Hematopoietic multipotent progenitor cell (in vitro differentiated cells): Measurements from ENCODE around the gene LRRN3. TPM values are rescaled to one million over a fixed set of nuclear protein-coding genes. Genes with fewer than 3 reads are reported as not detected.

ENCODE experiments used
- DNase-seq, 3 donors: peaks; one replicate each; pipeline ENCODE4 v3.0.0-alpha.2; 2011 to 2015; ENCODE audit warnings: low read depth in 2 of 3, low spot score in 2 of 3
- total RNA-seq: library from RNA; depleted of rRNA; stranded (reverse); fragments of >200 nt; gene quantifications from one replicate; pipeline ENCODE4 v1.2.3, GENCODE V29; 2012

LRRN3 gene
- total RNA-seq, 1 donor, result under 0.01 TPM

GRCh38 chr7:111076205-111076604 lies 14.7 kb upstream of the LRRN3 start:
- no peak for DNase-seq

GRCh38 chr7:111077001-111077400 lies 13.9 kb upstream of the LRRN3 start:
- DNase-seq, result no peak

- no peak for DNase-seq
These were observed 10.3 kb upstream of the LRRN3 start for GRCh38 chr7:111080495-111081105.

GRCh38 chr7:111081546-111082267 lies 9.2 kb upstream of the LRRN3 start:
- no peak for DNase-seq

GRCh38 chr7:111082351-111082750 lies 8.6 kb upstream of the LRRN3 start:
- no peak for DNase-seq

GRCh38 chr7:111083413-111083812 lies 7.5 kb upstream of the LRRN3 start:
- peak; percentile 54 to 90 (median 84) for DNase-seq

GRCh38 chr7:111085356-111085755 lies 5.6 kb upstream of the LRRN3 start:
- no peak for DNase-seq

- peak in 1 of 3 donors; percentile 7 for DNase-seq
These were observed 4.4 kb upstream of the LRRN3 start for GRCh38 chr7:111086532-111086931.

- no peak for DNase-seq
These were observed 2.6 kb upstream of the LRRN3 start for GRCh38 chr7:111088328-111088727.

GRCh38 chr7:111089822-111090426 lies 1.0 kb upstream of the LRRN3 start:
- DNase-seq, result peak in 2 of 3 donors; percentile 33 to 66

- DNase-seq, result peak in 1 of 3 donors; percentile 27
These were observed 849 bp downstream of the LRRN3 start for GRCh38 chr7:111091593-111092358.

GRCh38 chr7:111092406-111093236 lies 1.7 kb downstream of the LRRN3 start:
- DNase-seq, result no peak

GRCh38 chr7:111093496-111093895 lies 2.6 kb downstream of the LRRN3 start:
- no peak for DNase-seq

GRCh38 chr7:111094419-111094818 lies 3.5 kb downstream of the LRRN3 start:
- DNase-seq, result no peak

- no peak for DNase-seq
These were observed 6.1 kb downstream of the LRRN3 start for GRCh38 chr7:111096997-111097396.

GRCh38 chr7:111098011-111098925 lies 7.3 kb downstream of the LRRN3 start:
- peak; percentile 30 to 71 (median 42) for DNase-seq

- DNase-seq, result no peak
These were observed 8.0 kb downstream of the LRRN3 start for GRCh38 chr7:111098926-111099250.

GRCh38 chr7:111101856-111102646 lies 11.1 kb downstream of the LRRN3 start:
- no peak for DNase-seq

- DNase-seq, result no peak
These were observed 12.2 kb downstream of the LRRN3 start for GRCh38 chr7:111103136-111103535.
